ENCODE results near the gene TOP3A.
"Not testable (repeated sequence)": the region's sequence is repeated elsewhere in the genome, so short reads cannot be mapped to it uniquely, and the experiment has no call there.

The TOP3A gene

GRCh38 chr17:18314731-18315561 is at the start of gene TOP3A, which contains the start of gene SMCR8:
Gene TOP3A, minus strand, starts transcription at chr17:18314994. Its CDS starts 216 bp downstream, at chr17:18314778.
Gene SMCR8, plus strand, starts transcription at chr17:18315293. Its CDS starts 497 bp downstream, at chr17:18315790.
- peak; percentile 97 for DNase-seq (ENCODE audit: low spot score)

- DNase-seq (ENCODE audit: low spot score): no peak
Observed at GRCh38 chr17:18364166-18364565, 49.4 kb upstream of the TOP3A start.

- peak; percentile 93 for DNase-seq (ENCODE audit: low spot score)
Observed at GRCh38 chr17:18363101-18364049, 48.6 kb upstream of the TOP3A start, which contains the start of gene SHMT1. Gene SHMT1, minus strand, starts transcription at chr17:18363550. Its CDS starts 7,569 bp downstream, at chr17:18355981.

GRCh38 chr17:18362698-18363100 is 47.9 kb upstream of the TOP3A start:
- DNase-seq (ENCODE audit: low spot score): peak; percentile 70

GRCh38 chr17:18361837-18362697 is 47.3 kb upstream of the TOP3A start:
- no peak for DNase-seq (ENCODE audit: low spot score)

- DNase-seq (ENCODE audit: low spot score): no peak
Observed at GRCh38 chr17:18360518-18360917, 45.7 kb upstream of the TOP3A start.

GRCh38 chr17:18356624-18357023 is 41.8 kb upstream of the TOP3A start:
- no peak for DNase-seq (ENCODE audit: low spot score)

GRCh38 chr17:18353541-18353940 is 38.7 kb upstream of the TOP3A start:
- DNase-seq (ENCODE audit: low spot score): no peak

- DNase-seq (ENCODE audit: low spot score): no peak
Observed at GRCh38 chr17:18344021-18344420, 29.2 kb upstream of the TOP3A start.

GRCh38 chr17:18339933-18340332 is 25.1 kb upstream of the TOP3A start:
- DNase-seq (ENCODE audit: low spot score): no peak

- DNase-seq (ENCODE audit: low spot score): not testable (repeated sequence)
Observed at GRCh38 chr17:18338158-18338557, 23.4 kb upstream of the TOP3A start.

GRCh38 chr17:18332909-18333489 is 18.2 kb upstream of the TOP3A start:
- no peak for DNase-seq (ENCODE audit: low spot score)

- DNase-seq (ENCODE audit: low spot score): no peak
Observed at GRCh38 chr17:18331879-18332278, 17.1 kb upstream of the TOP3A start.

- DNase-seq (ENCODE audit: low spot score): no peak
Observed at GRCh38 chr17:18328643-18329204, 13.9 kb upstream of the TOP3A start.

GRCh38 chr17:18327556-18327955 is 12.8 kb upstream of the TOP3A start:
- no peak for DNase-seq (ENCODE audit: low spot score)

GRCh38 chr17:18327093-18327492 is 12.3 kb upstream of the TOP3A start:
- no peak for DNase-seq (ENCODE audit: low spot score)

- DNase-seq (ENCODE audit: low spot score): no peak
Observed at GRCh38 chr17:18326572-18326971, 11.8 kb upstream of the TOP3A start.

- DNase-seq (ENCODE audit: low spot score): no peak
Observed at GRCh38 chr17:18326039-18326438, 11.2 kb upstream of the TOP3A start.

GRCh38 chr17:18324140-18325050 is 9.6 kb upstream of the TOP3A start:
- no peak for DNase-seq (ENCODE audit: low spot score)

Data from RKO (cell line).